ENCODE measurements around the gene BEST2. TPM values are rescaled to one million over a fixed set of nuclear protein-coding genes. Genes with fewer than 3 reads are reported as not detected.

The BEST2 gene
- total RNA-seq, 1 donor from 2014 or later: not detected

DNA sequence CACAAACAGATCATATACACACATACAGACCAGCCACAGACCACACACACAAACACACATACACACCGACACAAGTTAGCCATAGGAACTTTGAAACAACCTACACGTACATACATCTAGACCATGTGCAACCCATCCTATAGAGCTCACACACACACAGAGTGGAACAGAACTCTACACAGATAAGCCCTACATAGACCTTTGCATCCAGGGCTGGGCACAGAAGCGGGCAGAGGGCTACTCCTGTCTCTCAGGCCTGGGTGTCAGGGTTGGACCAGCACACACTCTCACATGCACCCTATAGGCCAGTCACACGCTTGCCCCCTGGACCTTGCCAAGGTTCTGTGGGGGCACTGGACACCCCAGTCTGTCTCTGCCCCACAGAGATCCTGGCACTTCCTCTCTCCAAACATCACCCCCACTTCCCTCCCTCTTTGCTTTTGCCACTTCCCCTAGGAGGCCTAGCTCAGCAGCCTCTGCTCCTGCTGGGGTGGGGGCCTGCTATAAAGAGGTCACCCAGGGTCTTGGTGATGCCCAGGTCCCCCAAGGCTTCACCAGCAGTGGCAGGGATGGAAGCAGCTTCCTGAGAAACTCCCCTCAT lies 33.9 kb downstream of the BEST2 start:
- H3K4me3 ChIP-seq (ENCODE audit: low read depth, low read length): no peak overlapping the region
- H3K36me3 ChIP-seq (ENCODE audit: control insufficient read depth, insufficient read depth, low read length): no peaks in the 10 kb centered on the region
- no peak for DNase-seq (ENCODE audit: low read depth)
- no peaks in the 10 kb centered on the region for H3K27me3 ChIP-seq (ENCODE audit: control insufficient read depth, insufficient read depth, low read length)
- FAIRE-seq: no peak
- TF ChIP-seq, protein P1, sequence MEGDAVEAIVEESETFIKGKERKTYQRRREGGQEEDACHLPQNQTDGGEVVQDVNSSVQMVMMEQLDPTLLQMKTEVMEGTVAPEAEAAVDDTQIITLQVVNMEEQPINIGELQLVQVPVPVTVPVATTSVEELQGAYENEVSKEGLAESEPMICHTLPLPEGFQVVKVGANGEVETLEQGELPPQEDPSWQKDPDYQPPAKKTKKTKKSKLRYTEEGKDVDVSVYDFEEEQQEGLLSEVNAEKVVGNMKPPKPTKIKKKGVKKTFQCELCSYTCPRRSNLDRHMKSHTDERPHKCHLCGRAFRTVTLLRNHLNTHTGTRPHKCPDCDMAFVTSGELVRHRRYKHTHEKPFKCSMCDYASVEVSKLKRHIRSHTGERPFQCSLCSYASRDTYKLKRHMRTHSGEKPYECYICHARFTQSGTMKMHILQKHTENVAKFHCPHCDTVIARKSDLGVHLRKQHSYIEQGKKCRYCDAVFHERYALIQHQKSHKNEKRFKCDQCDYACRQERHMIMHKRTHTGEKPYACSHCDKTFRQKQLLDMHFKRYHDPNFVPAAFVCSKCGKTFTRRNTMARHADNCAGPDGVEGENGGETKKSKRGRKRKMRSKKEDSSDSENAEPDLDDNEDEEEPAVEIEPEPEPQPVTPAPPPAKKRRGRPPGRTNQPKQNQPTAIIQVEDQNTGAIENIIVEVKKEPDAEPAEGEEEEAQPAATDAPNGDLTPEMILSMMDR (IDR thresholded peaks at IDR 0.05; ENCODE audit: insufficient read depth, low read length, severe bottlenecking): no peak

DNA sequence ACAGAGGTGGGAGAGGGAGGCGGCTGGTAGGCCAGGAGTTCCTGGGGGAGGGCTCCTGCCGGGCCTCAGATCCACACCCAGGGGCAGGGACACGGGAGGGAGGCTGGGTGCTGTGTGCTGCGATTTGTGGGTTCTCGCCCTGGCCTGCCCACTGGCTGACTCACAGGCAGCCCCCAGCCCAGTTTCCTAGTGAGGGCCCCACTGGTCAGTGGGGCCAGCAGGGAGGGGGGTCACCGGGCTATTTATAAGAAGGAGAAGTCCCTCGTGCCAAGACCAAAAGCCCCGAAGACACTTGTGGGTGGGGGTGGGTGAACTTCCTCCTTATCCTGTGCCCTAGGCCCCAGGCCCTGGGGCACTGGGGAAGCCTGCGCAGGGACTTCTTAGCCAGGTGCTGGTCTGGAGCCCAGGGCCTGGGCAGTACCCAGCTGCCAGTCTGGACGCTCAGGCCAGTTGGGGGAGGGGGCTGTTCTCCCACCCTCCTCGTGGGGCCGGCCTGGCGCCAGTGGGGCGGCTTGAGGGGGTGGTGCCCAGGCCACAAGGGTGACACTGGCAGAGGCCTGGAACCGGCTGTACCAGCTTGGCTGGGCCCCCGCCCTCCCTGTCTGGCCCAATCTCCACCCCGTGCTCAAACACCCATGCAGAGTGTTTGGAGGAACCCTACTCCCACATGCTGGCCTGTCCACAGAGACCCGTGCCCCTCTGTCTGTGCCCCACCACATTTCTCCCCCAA lies 34.7 kb downstream of the BEST2 start:
- TF ChIP-seq, protein P1 (IDR thresholded peaks at IDR 0.05; ENCODE audit: insufficient read depth, low read length, severe bottlenecking): no peak
- Histone ChIP-seq H3K4me3 (ENCODE audit: low read depth, low read length) (no peak overlapping the region), H3K27me3 (ENCODE audit: control insufficient read depth, insufficient read depth, low read length) (no peaks in the 10 kb centered on the region), H3K36me3 (ENCODE audit: control insufficient read depth, insufficient read depth, low read length) (no peaks in the 10 kb centered on the region)
- FAIRE-seq: no peak
- DNase-seq (ENCODE audit: low read depth): no peak

DNA sequence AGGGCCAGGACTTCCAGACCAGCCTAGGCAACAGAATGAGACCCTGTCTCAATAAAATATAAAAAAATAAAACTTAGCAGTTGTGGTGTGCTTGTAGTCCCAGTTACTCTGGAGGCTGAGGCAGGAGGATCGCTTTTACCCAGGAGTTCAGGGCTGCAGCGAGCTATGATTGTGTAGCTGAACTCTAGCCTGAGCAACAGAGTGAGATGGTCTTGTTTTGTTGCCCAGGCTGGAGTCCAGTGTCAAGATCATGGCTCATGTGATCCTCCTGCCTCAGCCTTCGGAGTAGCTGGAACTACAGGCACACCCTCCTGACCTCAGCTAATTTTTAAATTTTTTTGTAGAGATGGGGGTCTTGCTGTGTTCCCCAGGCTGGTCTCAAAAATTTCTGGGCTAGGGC lies 35.4 kb downstream of the BEST2 start:
- no peak for FAIRE-seq
- Histone ChIP-seq H3K4me3 (ENCODE audit: low read depth, low read length) (no peak overlapping the region), H3K27me3 (ENCODE audit: control insufficient read depth, insufficient read depth, low read length) (no peaks in the 10 kb centered on the region), H3K36me3 (ENCODE audit: control insufficient read depth, insufficient read depth, low read length) (peaks cover 4% of the 10 kb centered on the region)
- no peak for DNase-seq (ENCODE audit: low read depth)
- TF ChIP-seq, protein P1 (IDR thresholded peaks at IDR 0.05; ENCODE audit: insufficient read depth, low read length, severe bottlenecking): no peak

DNA sequence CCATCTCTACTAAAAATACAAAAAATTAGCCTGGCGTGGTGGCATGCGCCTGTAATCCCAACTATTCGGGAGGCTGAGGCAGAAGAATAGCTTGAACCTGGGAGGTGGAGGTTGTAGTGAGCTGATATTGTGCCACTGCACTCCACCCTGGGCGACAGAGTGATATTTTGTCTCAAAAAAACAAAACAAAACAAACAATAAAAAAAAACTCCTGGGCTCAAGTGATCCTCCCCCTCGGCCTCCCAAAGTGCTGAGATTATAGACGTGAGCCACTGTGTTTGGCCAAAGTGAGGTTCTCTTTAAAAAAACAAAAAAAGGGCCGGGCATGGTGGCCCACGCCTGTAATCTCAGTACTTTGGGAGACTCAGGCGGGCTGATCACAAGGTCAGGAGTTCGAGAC lies 35.9 kb downstream of the BEST2 start:
- TF ChIP-seq, protein P1 (IDR thresholded peaks at IDR 0.05; ENCODE audit: insufficient read depth, low read length, severe bottlenecking): no peak
- Histone ChIP-seq H3K4me3 (ENCODE audit: low read depth, low read length) (no peak overlapping the region), H3K36me3 (ENCODE audit: control insufficient read depth, insufficient read depth, low read length) (peaks cover 8% of the 10 kb centered on the region), H3K27me3 (ENCODE audit: control insufficient read depth, insufficient read depth, low read length) (no peaks in the 10 kb centered on the region)
- no peak for DNase-seq (ENCODE audit: low read depth)
- FAIRE-seq: no peak

DNA sequence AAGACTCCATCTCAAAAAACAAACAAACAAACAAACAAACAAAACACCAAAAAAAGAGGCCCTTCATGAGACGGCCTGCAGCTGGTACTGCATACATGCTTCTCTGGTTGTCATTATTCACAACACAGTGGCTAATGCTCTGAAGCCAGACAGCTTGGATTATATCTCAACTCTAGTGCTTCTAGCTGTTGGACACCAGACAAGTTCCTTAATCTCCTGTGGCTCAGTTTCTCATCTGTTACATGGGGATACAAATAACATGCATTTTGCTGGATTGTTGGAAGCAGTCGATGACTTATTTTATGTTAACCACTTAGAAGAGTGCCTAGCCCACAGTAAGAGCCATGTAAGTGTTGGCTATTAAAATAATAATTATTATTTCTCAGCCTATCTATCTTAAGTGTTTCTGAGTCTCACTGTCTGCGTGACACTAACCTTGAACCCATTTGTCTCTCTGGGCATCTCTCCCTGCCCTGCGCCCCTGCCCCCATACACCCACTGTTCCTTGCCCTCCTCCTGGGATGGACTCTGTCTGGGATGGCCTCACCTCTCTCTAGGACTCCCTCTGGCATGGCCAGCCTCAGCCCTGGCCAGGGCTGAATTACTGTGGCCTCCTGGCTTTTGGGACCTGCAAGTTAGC lies 36.6 kb downstream of the BEST2 start:
- DNase-seq (ENCODE audit: low read depth): no peak
- no peak for FAIRE-seq
- Histone ChIP-seq H3K4me3 (ENCODE audit: low read depth, low read length) (no peak overlapping the region), H3K36me3 (ENCODE audit: control insufficient read depth, insufficient read depth, low read length) (peaks cover 11% of the 10 kb centered on the region), H3K27me3 (ENCODE audit: control insufficient read depth, insufficient read depth, low read length) (no peaks in the 10 kb centered on the region)
- TF ChIP-seq, protein P1 (IDR thresholded peaks at IDR 0.05; ENCODE audit: insufficient read depth, low read length, severe bottlenecking): no peak
